K562 (cell line): ENCODE results near the gene NTM.

ENCODE experiments used
- ATF2 ChIP-seq: sonication (generic); formaldehyde crosslinking; IDR thresholded peaks from 2 replicates; pipeline ENCODE4 v1.8.1; 2022; ENCODE audit warnings: missing genetic modification reagents
- CTCF ChIP-seq, 3 experiments: IDR thresholded peaks in 2 of 3; conservative IDR thresholded peaks in 1 of 3; 2 replicates each; pipeline ENCODE4 v1.5.1; 2011 to 2012; ENCODE audit warnings: low read length in 3 of 3, mild to moderate bottlenecking in 3 of 3, control low read depth in 2 of 3, improper control_type of control experiment in 1 of 3, inconsistent platforms in 1 of 3, low read depth in 1 of 3, mixed read lengths in 1 of 3, moderate library complexity in 1 of 3; ENCODE audit not compliant: insufficient read depth in 2 of 3
- FOS ChIP-seq: IDR thresholded peaks from 3 replicates; pipeline ENCODE4 v1.6.1; 2011; ENCODE audit not compliant: insufficient read length; ENCODE audit errors: extremely low read depth
- HDAC2 ChIP-seq: fragments of 450-650 bp; IDR thresholded peaks from 2 replicates; pipeline ENCODE4 v1.6.1; 2016; ENCODE audit warnings: mild to moderate bottlenecking
- KAT2B ChIP-seq: IDR thresholded peaks from one replicate; pipeline ENCODE4 v1.6.1; 2012; ENCODE audit warnings: low read depth, mild to moderate bottlenecking, control low read depth, inconsistent platforms, low read length, moderate library complexity
- KDM1A ChIP-seq, 2 experiments: fragments of 450-650 bp; IDR thresholded peaks; 2 replicates each; pipeline ENCODE4 v1.6.1; 2016; ENCODE audit warnings: mild to moderate bottlenecking in 2 of 2
- NR1H2 ChIP-seq: sonication (generic); formaldehyde crosslinking; IDR thresholded peaks from 2 replicates; pipeline ENCODE4 v1.4.0; 2020; ENCODE audit warnings: mild to moderate bottlenecking, missing genetic modification reagents
- TAF1 ChIP-seq: IDR thresholded peaks from 2 replicates; pipeline ENCODE4 v1.6.1; 2011; ENCODE audit warnings: mild to moderate bottlenecking, low read length, moderate library complexity; ENCODE audit not compliant: insufficient read depth, control insufficient read depth, severe bottlenecking; ENCODE audit errors: extremely low read depth

GRCh38 chr11:131713529-131714134 lies 343.2 kb downstream of the NTM start:
- TF ChIP-seq ATF2 (CRISPR knock-in tag) (no peak), HDAC2 (no peak), TAF1 (no peak), FOS (no peak), CTCF (IDR thresholded peaks at IDR 0.05 in 2 of 3, conservative IDR thresholded peaks at IDR 0.05 in 1 of 3; ENCODE audit: insufficient read depth in 2 of 3, low read depth in 1 of 3, low read length in 3 of 3) (no peak), NR1H2 (CRISPR knock-in tag) (no peak), KDM1A (IDR thresholded peaks at IDR 0.05) (no peak), KAT2B (no peak)
